ENCODE data around the gene IFITM2. TPM values are rescaled to one million over a fixed set of nuclear protein-coding genes. Genes with fewer than 3 reads are reported as not detected.

Gene IFITM2
- total RNA-seq, 1 donor from 2014 or later, result 39.9 TPM

DNA sequence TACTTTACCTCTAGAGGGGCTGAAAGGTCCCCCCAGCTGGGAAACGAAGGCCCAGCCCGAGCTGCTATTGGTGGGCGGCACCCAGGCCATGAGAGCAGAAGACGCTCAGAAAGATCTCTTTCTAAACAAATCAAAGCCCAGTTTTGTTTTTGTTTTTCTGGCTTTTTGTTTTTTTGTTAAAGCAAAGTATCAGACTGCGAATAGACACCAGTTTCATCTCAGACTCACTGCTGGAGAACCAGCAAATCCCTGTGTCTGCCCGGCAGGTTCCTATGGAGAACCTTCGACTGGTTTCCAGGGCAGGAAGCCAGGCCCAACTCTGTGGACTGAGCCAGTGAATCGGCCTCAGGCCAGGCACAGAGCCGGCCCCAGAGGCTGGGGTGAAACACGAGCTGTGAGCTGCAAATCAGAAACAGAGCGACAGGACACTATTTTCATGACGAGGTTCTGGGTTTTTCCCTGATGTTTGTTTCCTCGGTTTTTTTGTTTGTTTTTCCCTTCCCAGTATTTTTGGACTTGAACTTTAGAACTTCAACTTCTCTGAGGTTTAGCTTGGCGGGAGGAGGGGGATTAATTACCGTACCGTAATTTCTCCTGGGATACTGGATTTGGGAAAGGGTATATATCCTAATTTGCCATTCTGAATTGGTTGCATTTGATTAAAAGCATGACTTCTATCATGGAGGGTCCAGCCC lies 45.7 kb downstream of the IFITM2 start:
- Histone ChIP-seq H3K27me3 (ENCODE audit: control insufficient read depth, insufficient read depth, low read length) (no peaks in the 10 kb centered on the region), H3K4me3 (ENCODE audit: low read depth, low read length) (no peak overlapping the region), H3K36me3 (ENCODE audit: control insufficient read depth, insufficient read depth, low read length) (no peaks in the 10 kb centered on the region)
- TF ChIP-seq, protein P1, sequence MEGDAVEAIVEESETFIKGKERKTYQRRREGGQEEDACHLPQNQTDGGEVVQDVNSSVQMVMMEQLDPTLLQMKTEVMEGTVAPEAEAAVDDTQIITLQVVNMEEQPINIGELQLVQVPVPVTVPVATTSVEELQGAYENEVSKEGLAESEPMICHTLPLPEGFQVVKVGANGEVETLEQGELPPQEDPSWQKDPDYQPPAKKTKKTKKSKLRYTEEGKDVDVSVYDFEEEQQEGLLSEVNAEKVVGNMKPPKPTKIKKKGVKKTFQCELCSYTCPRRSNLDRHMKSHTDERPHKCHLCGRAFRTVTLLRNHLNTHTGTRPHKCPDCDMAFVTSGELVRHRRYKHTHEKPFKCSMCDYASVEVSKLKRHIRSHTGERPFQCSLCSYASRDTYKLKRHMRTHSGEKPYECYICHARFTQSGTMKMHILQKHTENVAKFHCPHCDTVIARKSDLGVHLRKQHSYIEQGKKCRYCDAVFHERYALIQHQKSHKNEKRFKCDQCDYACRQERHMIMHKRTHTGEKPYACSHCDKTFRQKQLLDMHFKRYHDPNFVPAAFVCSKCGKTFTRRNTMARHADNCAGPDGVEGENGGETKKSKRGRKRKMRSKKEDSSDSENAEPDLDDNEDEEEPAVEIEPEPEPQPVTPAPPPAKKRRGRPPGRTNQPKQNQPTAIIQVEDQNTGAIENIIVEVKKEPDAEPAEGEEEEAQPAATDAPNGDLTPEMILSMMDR (IDR thresholded peaks at IDR 0.05; ENCODE audit: insufficient read depth, low read length, poor library complexity, severe bottlenecking), result no peak
- no peak for DNase-seq (ENCODE audit: low read depth)

DNA sequence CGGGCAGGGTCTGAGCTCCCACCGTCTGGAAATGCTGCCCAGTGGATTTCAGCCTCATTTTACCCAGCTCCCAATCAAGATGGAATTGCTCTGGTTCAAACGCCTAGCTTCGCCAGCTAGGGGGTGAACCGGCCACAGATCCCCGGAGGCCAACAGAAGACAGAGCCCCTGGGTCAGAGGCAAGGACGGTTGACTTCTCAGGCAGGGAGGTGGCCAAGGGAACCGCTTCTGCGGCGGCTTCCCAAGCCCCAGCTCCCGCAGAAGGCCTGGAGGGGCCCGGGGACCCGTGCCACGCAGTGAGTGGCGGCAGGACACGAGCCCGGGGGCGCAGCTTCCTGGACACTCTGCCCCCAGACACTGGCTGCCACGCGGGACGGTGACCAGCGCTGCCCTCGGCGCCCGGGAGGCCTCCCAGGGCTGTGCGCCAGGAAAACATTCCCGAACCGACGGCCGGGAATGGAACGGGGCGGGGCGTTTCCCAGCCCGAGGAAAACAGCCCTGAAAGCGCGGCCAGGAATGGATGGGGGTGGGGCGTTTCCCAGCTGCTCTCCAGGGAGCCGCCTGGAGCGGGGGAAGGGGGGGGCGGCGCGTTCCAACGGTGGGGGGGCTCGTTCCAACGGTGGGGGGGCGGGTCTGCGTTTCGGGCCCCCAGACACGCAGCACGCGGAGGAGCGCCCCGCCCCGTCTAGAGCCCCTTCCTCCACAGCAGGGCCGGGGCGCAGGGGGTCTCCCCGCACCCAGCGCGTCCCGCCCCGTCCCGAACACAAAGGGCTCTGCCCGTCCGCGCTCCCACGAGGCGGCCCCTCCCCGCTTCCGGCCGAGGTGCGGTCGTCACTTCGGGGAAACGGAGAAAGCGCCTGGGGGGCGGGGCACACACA lies 48.2 kb downstream of the IFITM2 start:
- peak; percentile 61 for DNase-seq (ENCODE audit: low read depth)
- TF ChIP-seq, protein P1 (IDR thresholded peaks at IDR 0.05; ENCODE audit: insufficient read depth, low read length, poor library complexity, severe bottlenecking), result no peak
- H3K36me3 ChIP-seq (ENCODE audit: control insufficient read depth, insufficient read depth, low read length), result no peaks in the 10 kb centered on the region
- H3K27me3 ChIP-seq (ENCODE audit: control insufficient read depth, insufficient read depth, low read length), result no peaks in the 10 kb centered on the region
- peak overlapping the region; percentile 23 for H3K4me3 ChIP-seq (ENCODE audit: low read depth, low read length)

DNA sequence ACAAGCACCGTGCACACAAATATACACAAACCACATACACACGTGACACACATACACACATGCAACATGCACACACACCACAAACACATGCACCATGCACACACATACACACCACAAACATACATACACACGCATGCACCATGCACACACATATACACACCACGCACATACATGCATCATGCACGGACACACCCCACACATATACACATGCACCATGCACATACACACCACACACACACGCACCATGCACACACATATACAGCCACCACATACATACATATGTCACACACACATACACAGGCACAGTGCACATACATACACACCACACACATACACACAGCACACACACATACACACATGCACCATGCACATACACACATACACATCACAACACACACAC lies 49.0 kb downstream of the IFITM2 start:
- H3K27me3 ChIP-seq (ENCODE audit: control insufficient read depth, insufficient read depth, low read length), result no peaks in the 10 kb centered on the region
- no peaks in the 10 kb centered on the region for H3K36me3 ChIP-seq (ENCODE audit: control insufficient read depth, insufficient read depth, low read length)
- DNase-seq (ENCODE audit: low read depth), result no peak
- TF ChIP-seq, protein P1 (IDR thresholded peaks at IDR 0.05; ENCODE audit: insufficient read depth, low read length, poor library complexity, severe bottlenecking), result no peak
- H3K4me3 ChIP-seq (ENCODE audit: low read depth, low read length), result no peak overlapping the region

DNA sequence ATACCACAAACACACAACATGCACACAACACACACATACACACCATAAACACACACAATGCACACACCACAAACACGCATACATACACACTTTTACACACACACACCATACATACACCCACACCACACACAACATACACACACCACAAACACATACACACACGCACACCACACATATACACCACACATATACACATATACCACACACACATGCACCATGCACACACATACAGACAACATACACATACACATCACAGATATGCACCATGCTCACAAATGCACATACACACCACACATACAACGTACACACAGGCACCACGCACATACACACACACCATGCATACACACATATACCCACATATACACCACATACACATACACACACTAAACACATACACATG lies 50.0 kb downstream of the IFITM2 start:
- TF ChIP-seq, protein P1 (IDR thresholded peaks at IDR 0.05; ENCODE audit: insufficient read depth, low read length, poor library complexity, severe bottlenecking), result no peak
- Histone ChIP-seq H3K4me3 (ENCODE audit: low read depth, low read length) (no peak overlapping the region), H3K27me3 (ENCODE audit: control insufficient read depth, insufficient read depth, low read length) (no peaks in the 10 kb centered on the region), H3K36me3 (ENCODE audit: control insufficient read depth, insufficient read depth, low read length) (no peaks in the 10 kb centered on the region)
- DNase-seq (ENCODE audit: low read depth), result no peak

DNA sequence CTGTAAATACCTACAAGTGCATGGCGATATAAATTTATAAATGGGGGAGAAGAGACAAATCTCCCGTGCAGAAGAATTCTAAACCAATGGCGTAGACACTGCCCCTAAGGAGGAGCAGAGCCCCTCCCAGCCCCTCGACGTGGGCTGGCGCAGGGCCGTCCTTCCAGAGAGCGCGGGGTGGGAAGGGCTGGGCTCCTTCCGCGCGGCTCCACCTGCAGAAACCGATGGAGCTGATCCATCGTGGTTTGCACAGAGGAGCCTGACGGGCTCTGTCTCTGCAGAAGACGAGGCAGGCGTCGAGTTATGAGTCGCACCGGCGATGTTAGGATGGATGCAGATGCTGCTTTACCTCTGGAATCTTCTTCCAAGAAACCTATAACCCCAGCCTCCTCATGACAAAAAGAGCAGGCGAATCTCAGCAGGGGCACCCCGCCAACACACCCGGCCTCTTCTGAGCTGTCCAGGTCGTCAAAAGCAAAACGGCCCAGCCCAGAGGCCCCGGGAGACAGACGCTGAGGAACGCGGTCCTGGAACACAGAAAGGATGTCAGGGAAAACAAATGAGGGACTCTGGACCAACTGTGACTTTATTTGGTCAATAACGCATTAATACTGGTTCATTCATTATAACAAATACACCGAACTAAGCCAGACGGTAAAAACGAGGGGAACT lies 50.6 kb downstream of the IFITM2 start:
- Histone ChIP-seq H3K27me3 (ENCODE audit: control insufficient read depth, insufficient read depth, low read length) (no peaks in the 10 kb centered on the region), H3K36me3 (ENCODE audit: control insufficient read depth, insufficient read depth, low read length) (no peaks in the 10 kb centered on the region), H3K4me3 (ENCODE audit: low read depth, low read length) (no peak overlapping the region)
- TF ChIP-seq, protein P1 (IDR thresholded peaks at IDR 0.05; ENCODE audit: insufficient read depth, low read length, poor library complexity, severe bottlenecking), result no peak
- no peak for DNase-seq (ENCODE audit: low read depth)

Other genes with a start within 250 kb of the IFITM2 start
- gene SCGB1C1, start 114.7 kb upstream of the IFITM2 start, total RNA-seq, result not detected in 2 replicates
- gene BET1L, start 100.4 kb upstream of the IFITM2 start, total RNA-seq, result 30.6 and 31.1 TPM in 2 replicates
- gene RIC8A, start 100.1 kb upstream of the IFITM2 start, total RNA-seq, result 116 and 131 TPM in 2 replicates
- 11.4 and 11.8 TPM in 2 replicates for gene SIRT3, start 71.5 kb upstream of the IFITM2 start, total RNA-seq
- 131 and 150 TPM in 2 replicates for gene PSMD13, start 70.8 kb upstream of the IFITM2 start, total RNA-seq
- gene NLRP6, start 29.4 kb upstream of the IFITM2 start, total RNA-seq, result not detected in 2 replicates
- gene PGGHG, start 18.7 kb upstream of the IFITM2 start, total RNA-seq, result 10.5 and 13.1 TPM in 2 replicates
- not detected in 2 replicates for gene IFITM5, start 8.3 kb upstream of the IFITM2 start, total RNA-seq
- 38.2 and 42.4 TPM in 2 replicates for gene IFITM1, start 6.2 kb downstream of the IFITM2 start, total RNA-seq
- gene IFITM3, start 13.0 kb downstream of the IFITM2 start, total RNA-seq, result 93.7 and 125 TPM in 2 replicates
- 24.2 and 31.6 TPM in 2 replicates for gene B4GALNT4, start 61.7 kb downstream of the IFITM2 start, total RNA-seq
- gene PKP3, start 86.4 kb downstream of the IFITM2 start, total RNA-seq, result 23.9 and 24.9 TPM in 2 replicates
- gene SIGIRR, start 107.2 kb downstream of the IFITM2 start, total RNA-seq, result 98.4 and 113 TPM in 2 replicates
- gene ANO9, start 134.2 kb downstream of the IFITM2 start, total RNA-seq, result 18.4 and 19.7 TPM in 2 replicates
- gene PTDSS2, start 142.5 kb downstream of the IFITM2 start, total RNA-seq, result 81.1 and 96.3 TPM in 2 replicates
- 229 and 251 TPM in 2 replicates for gene RNH1, start 199.4 kb downstream of the IFITM2 start, total RNA-seq
- 83.7 and 96.1 TPM in 2 replicates for gene HRAS, start 227.8 kb downstream of the IFITM2 start, total RNA-seq
- gene LRRC56, start 229.7 kb downstream of the IFITM2 start, total RNA-seq, result 1.6 and 1.9 TPM in 2 replicates

Measured in kidney epithelial cell (primary cell).